IPS-20b (cell line): ENCODE data around the gene POLDIP2.

Experiments used
- H3K27ac ChIP-seq: one replicate; pipeline ENCODE4 v1.5.1; 2013; ENCODE audit warnings: low read length
- H3K27me3 ChIP-seq: 2 replicates; pipeline ENCODE4 v1.6.1; 2013; ENCODE audit warnings: mild to moderate bottlenecking, low read length, inconsistent platforms; ENCODE audit not compliant: insufficient read depth
- H3K36me3 ChIP-seq: 2 replicates; pipeline ENCODE4 v1.6.1; 2013; ENCODE audit warnings: low read depth, mild to moderate bottlenecking, inconsistent platforms, low read length, moderate library complexity; ENCODE audit not compliant: insufficient read depth
- H3K4me1 ChIP-seq: 2 replicates; pipeline ENCODE4 v1.6.1; 2013; ENCODE audit warnings: mild to moderate bottlenecking, control low read depth, inconsistent platforms, low read length, moderate library complexity; ENCODE audit not compliant: insufficient read depth
- H3K4me3 ChIP-seq: 2 replicates; pipeline ENCODE4 v1.5.1; 2013; ENCODE audit warnings: mild to moderate bottlenecking, low read length, inconsistent platforms
- H3K9ac ChIP-seq: 2 replicates; pipeline ENCODE4 v1.6.1; 2013; ENCODE audit warnings: low read depth, mild to moderate bottlenecking, inconsistent platforms, low read length, moderate library complexity
- H3K9me3 ChIP-seq: 2 replicates; pipeline ENCODE4 v1.6.1; 2013; ENCODE audit warnings: mild to moderate bottlenecking, low read depth, low read length, inconsistent platforms; ENCODE audit not compliant: insufficient read depth

Gene POLDIP2

DNA sequence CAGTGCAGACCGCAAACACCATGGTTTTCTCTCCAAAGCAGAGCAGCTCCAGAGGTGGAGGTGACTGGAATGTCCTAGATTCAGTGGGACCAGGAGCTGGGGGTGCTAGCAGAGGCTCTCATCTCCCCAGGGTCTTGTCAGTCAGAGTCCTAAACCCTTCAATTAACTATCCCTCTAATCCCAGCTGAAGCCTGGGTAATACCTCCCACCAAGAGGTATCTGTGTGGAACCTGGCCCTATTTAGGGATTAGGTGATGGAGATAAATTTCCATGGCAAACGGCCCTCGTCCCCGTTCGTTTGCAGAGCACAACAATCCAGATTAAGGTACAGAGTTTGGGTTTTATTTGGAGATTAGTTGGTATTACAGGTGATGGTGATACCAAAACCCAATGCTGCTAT, 5.9 kb upstream of the POLDIP2 start:
- Histone ChIP-seq H3K36me3 (peaks cover 31% of the 10 kb centered on the region), H3K27ac (no peak overlapping the region), H3K27me3 (no peaks in the 10 kb centered on the region), H3K4me3 (no peak overlapping the region), H3K9ac (no peak overlapping the region), H3K4me1 (peaks cover 4% of the 10 kb centered on the region; the same call in 1 of the 2 replicates), H3K9me3 (no peaks in the 10 kb centered on the region)

DNA sequence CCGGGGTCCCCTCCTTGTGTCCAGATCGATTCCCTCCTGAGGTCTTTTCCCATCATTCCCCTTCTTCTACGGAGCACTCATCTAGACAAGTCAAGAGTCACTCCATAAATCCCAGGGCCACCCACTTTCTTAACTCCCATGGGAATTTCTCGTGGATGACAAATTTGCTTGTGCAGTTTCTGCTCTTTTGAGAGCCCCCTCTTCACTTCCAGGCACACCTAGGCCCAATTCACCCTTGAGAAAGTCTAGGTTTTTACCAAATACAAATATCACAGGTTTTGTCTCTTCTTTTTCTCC, 522 bp upstream of the POLDIP2 start:
- Histone ChIP-seq H3K27ac (peak overlapping the region; percentile 40), H3K4me1 (peaks cover 6% of the 10 kb centered on the region; the same call in 1 of the 2 replicates), H3K9ac (peak overlapping the region; percentile 98), H3K36me3 (peaks cover 56% of the 10 kb centered on the region), H3K9me3 (no peaks in the 10 kb centered on the region), H3K27me3 (no peaks in the 10 kb centered on the region), H3K4me3 (peak overlapping the region; percentile 85)

DNA sequence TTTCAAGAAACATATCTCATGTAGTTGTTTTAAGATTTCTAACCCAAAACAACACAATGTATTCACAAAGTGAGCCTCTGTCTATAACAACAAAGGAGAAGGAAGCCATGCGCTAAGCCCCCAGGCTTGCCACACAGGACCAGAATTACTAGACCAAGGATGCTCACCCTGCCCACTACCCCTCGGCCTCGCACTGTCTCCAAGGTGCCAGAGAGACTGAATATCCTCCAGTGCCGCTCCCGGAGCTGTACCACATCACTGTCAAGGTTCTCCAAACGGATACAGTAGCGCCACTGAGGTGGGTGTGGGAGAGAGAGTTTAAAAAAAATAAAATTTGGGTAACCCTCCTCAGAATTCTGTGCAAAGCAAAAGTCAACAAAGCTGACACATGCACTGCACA, 7.1 kb downstream of the POLDIP2 start:
- Histone ChIP-seq H3K9me3 (no peaks in the 10 kb centered on the region), H3K4me1 (peaks cover 9% of the 10 kb centered on the region), H3K4me3 (no peak overlapping the region), H3K27ac (no peak overlapping the region), H3K27me3 (no peaks in the 10 kb centered on the region), H3K36me3 (peaks cover 97% of the 10 kb centered on the region), H3K9ac (no peak overlapping the region)

DNA sequence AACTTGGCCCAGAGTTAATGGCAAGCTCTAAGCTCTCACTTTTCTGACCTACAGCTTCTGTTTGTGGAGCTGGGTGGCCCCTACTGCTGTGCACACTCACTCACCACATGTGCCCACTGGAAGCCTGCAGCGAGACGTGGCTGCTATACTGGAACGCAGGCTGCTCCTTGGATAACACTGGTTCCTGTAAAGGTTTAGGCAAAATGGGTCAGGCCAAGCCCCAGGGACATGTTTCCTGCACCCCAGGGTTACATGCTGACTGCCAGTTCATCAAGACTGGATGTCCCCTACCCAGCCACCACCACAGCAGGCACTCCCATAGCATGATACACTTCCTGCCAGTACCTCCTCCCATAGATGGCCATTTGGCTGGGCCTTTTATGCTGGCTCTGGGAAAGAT, 8.3 kb downstream of the POLDIP2 start:
- H3K27ac ChIP-seq = no peak overlapping the region
- H3K9ac ChIP-seq = no peak overlapping the region
- no peak overlapping the region for H3K4me3 ChIP-seq
- no peaks in the 10 kb centered on the region for H3K27me3 ChIP-seq
- no peaks in the 10 kb centered on the region for H3K9me3 ChIP-seq
- H3K4me1 ChIP-seq = peaks cover 9% of the 10 kb centered on the region
- peaks cover 97% of the 10 kb centered on the region for H3K36me3 ChIP-seq

GRCh38 chr17:28347261-28347891, 10.0 kb downstream of the POLDIP2 start:
- H3K9ac ChIP-seq = no peak overlapping the region
- H3K27ac ChIP-seq = no peak overlapping the region
- H3K4me1 ChIP-seq = peaks cover 9% of the 10 kb centered on the region

GRCh38 chr17:28346746-28347246, 10.5 kb downstream of the POLDIP2 start:
- H3K9ac ChIP-seq = no peak overlapping the region
- H3K27me3 ChIP-seq = no peaks in the 10 kb centered on the region
- H3K4me3 ChIP-seq = no peak overlapping the region
- peaks cover 9% of the 10 kb centered on the region for H3K4me1 ChIP-seq
- H3K27ac ChIP-seq = no peak overlapping the region
- peaks cover 97% of the 10 kb centered on the region for H3K36me3 ChIP-seq
- no peaks in the 10 kb centered on the region for H3K9me3 ChIP-seq

More at GRCh38 chr17:28347261-28347891, 10.0 kb downstream of the POLDIP2 start:
- no peak overlapping the region for H3K4me3 ChIP-seq
- no peaks in the 10 kb centered on the region for H3K9me3 ChIP-seq
- H3K27me3 ChIP-seq = no peaks in the 10 kb centered on the region
- peaks cover 96% of the 10 kb centered on the region for H3K36me3 ChIP-seq

- no peak overlapping the region for H3K9ac ChIP-seq
- no peak overlapping the region for H3K27ac ChIP-seq
- no peaks in the 10 kb centered on the region for H3K27me3 ChIP-seq
- peaks cover 97% of the 10 kb centered on the region for H3K36me3 ChIP-seq
- no peak overlapping the region for H3K4me3 ChIP-seq
- H3K4me1 ChIP-seq = peaks cover 9% of the 10 kb centered on the region
- no peaks in the 10 kb centered on the region for H3K9me3 ChIP-seq
Measured at GRCh38 chr17:28346199-28346580, 11.1 kb downstream of the POLDIP2 start.

DNA sequence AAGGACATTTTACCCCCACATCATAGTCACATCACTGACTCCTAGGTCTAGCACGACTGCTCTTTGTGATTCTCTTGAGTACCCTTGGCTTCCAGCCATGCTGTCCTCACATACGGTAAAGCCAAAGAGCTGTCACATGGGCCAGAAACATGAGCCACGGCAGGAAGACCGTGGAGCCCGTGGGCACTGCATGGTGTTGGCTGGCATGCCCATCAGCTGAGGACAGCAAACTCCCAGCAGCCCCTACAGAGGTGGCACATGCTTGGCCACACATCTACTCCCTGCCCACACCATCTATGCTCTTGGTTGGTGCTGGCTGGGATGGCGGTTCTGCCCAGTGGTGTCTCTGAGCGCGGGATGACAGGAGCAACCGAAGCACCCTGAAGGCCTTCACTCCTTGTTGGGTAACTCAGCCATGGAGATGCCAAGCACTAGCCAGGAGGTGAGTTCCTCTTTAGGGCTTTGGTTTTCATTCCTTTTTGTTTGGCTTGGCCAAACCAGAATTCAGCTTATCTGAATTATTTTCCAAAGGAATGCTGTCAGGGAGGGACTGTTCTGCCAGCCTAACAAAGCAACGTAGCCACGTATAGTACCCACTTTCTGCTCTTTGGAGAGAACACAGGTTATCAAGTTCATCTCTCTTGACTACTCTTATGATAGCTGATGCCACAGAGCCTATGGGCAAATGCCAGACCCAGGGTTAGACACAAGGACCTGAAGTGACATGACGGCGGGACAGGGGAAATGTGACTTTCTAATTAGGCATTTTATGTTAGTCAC, 11.7 kb downstream of the POLDIP2 start:
- Histone ChIP-seq H3K27me3 (no peaks in the 10 kb centered on the region), H3K4me3 (no peak overlapping the region), H3K27ac (no peak overlapping the region), H3K36me3 (peaks cover 97% of the 10 kb centered on the region), H3K9me3 (no peaks in the 10 kb centered on the region), H3K9ac (no peak overlapping the region), H3K4me1 (peaks cover 9% of the 10 kb centered on the region)

- H3K36me3 ChIP-seq = peaks cover 92% of the 10 kb centered on the region
- no peaks in the 10 kb centered on the region for H3K27me3 ChIP-seq
- no peak overlapping the region for H3K9ac ChIP-seq
- peaks cover 9% of the 10 kb centered on the region for H3K4me1 ChIP-seq
- no peak overlapping the region for H3K4me3 ChIP-seq
- no peaks in the 10 kb centered on the region for H3K9me3 ChIP-seq
- no peak overlapping the region for H3K27ac ChIP-seq
Measured at GRCh38 chr17:28344435-28344901, 12.9 kb downstream of the POLDIP2 start.

GRCh38 chr17:28344011-28344410, 13.3 kb downstream of the POLDIP2 start:
- H3K27me3 ChIP-seq = no peaks in the 10 kb centered on the region
- no peak overlapping the region for H3K27ac ChIP-seq
- peaks cover 9% of the 10 kb centered on the region for H3K4me1 ChIP-seq
- H3K36me3 ChIP-seq = peaks cover 91% of the 10 kb centered on the region
- no peaks in the 10 kb centered on the region for H3K9me3 ChIP-seq
- H3K9ac ChIP-seq = no peak overlapping the region
- no peak overlapping the region for H3K4me3 ChIP-seq

GRCh38 chr17:28343491-28343932, 13.8 kb downstream of the POLDIP2 start:
- Histone ChIP-seq H3K27ac (no peak overlapping the region), H3K27me3 (no peaks in the 10 kb centered on the region), H3K9ac (no peak overlapping the region), H3K4me1 (peaks cover 9% of the 10 kb centered on the region), H3K9me3 (no peaks in the 10 kb centered on the region), H3K36me3 (peaks cover 86% of the 10 kb centered on the region), H3K4me3 (no peak overlapping the region)

- peaks cover 74% of the 10 kb centered on the region for H3K36me3 ChIP-seq
- peaks cover 9% of the 10 kb centered on the region for H3K4me1 ChIP-seq
- H3K9me3 ChIP-seq = no peaks in the 10 kb centered on the region
- no peaks in the 10 kb centered on the region for H3K27me3 ChIP-seq
- no peak overlapping the region for H3K9ac ChIP-seq
- H3K27ac ChIP-seq = no peak overlapping the region
- no peak overlapping the region for H3K4me3 ChIP-seq
Measured at GRCh38 chr17:28342313-28342712, 15.0 kb downstream of the POLDIP2 start.
